Measurements from ENCODE around the gene IL13RA1. TPM values are rescaled to one million over a fixed set of nuclear protein-coding genes. Genes with fewer than 3 reads are reported as not detected.

The IL13RA1 gene
- total and polyA plus RNA-seq, 2 experiments from 2014 or later, result 2.7 to 6.6 TPM

- H3K4me1 ChIP-seq (ENCODE audit: insufficient read depth), result no peaks in the 10 kb centered on the region; the same call in 1 of the 2 replicates
- no peaks in the 10 kb centered on the region for H3F3A ChIP-seq (replicated peaks; ENCODE audit: low read depth)
- H3K36me3 Mint-ChIP-seq (ENCODE audit: low read depth), result no peaks in the 10 kb centered on the region
- H4K20me1 ChIP-seq (replicated peaks; ENCODE audit: insufficient read depth), result no peaks in the 10 kb centered on the region
- H3K4me3 Mint-ChIP-seq, result peak within 1 kb of the TSS; percentile 68
- ATAC-seq (peak; percentile 90), DNase-seq (ENCODE audit: low spot score) (peak; percentile 90)
- no peaks in the 10 kb centered on the region for H3K79me2 ChIP-seq (replicated peaks; ENCODE audit: insufficient read depth)
- H3K27ac Mint-ChIP-seq, result no peak within 1 kb of the TSS
- peak within 1 kb of the TSS; percentile 79 for H3K4me2 ChIP-seq
- peak within 1 kb of the TSS; percentile 55 for H3K4me3 ChIP-seq
- H3K27ac ChIP-seq (ENCODE audit: low read depth), result no peak within 1 kb of the TSS
- peak; percentile 48; the same call in 1 of the 2 replicates for TF ChIP-seq CREB1 (CRISPR knock-in tag; IDR thresholded peaks at IDR 0.05; ENCODE audit: low read depth)
- no peak for TF ChIP-seq REST (IDR thresholded peaks at IDR 0.05; ENCODE audit: unreplicated experiment)
- H3K36me3 ChIP-seq (ENCODE audit: insufficient read depth), result no peaks in the 10 kb centered on the region
- peak within 1 kb of the TSS; percentile 59; the same call in 1 of the 2 replicates for H2AFZ ChIP-seq
- peaks cover 32% of the 10 kb centered on the region for H3K4me1 Mint-ChIP-seq
- peaks cover 5% of the 10 kb centered on the region; the same call in 1 of the 3 replicates for H3K9me3 Mint-ChIP-seq
- H3K27me3 ChIP-seq (ENCODE audit: insufficient read depth), result peaks cover 81% of the 10 kb centered on the region
- H3K27me3 Mint-ChIP-seq (ENCODE audit: insufficient read depth, low read depth, poor library complexity), result peaks cover 72% of the 10 kb centered on the region
- no peaks in the 10 kb centered on the region for H3K9me2 ChIP-seq (ENCODE audit: insufficient read depth)
Measured at GRCh38 chrX:118823263-118824172, 96.1 kb downstream of the IL13RA1 start, which contains the start of gene ZCCHC12. ZCCHC12 (plus strand) TSS chrX:118823824; CDS start chrX:118825245, 1,421 bp downstream.

- Histone ChIP-seq H3K36me3 (ENCODE audit: insufficient read depth) (no peaks in the 10 kb centered on the region), H3K4me3 (peak overlapping the region; percentile 55), H3K4me2 (peak overlapping the region; percentile 79), H2AFZ (0 out of 2 replicates have a peak overlapping the region, but pooled peaks have one; percentile 32), H3K9me2 (ENCODE audit: insufficient read depth) (no peaks in the 10 kb centered on the region), H3K4me1 (ENCODE audit: insufficient read depth) (no peaks in the 10 kb centered on the region; the same call in 1 of the 2 replicates), H3F3A (replicated peaks; ENCODE audit: low read depth) (no peaks in the 10 kb centered on the region), H3K79me2 (replicated peaks; ENCODE audit: insufficient read depth) (no peaks in the 10 kb centered on the region), H3K27ac (ENCODE audit: low read depth) (no peak overlapping the region), H4K20me1 (replicated peaks; ENCODE audit: insufficient read depth) (no peaks in the 10 kb centered on the region), H3K27me3 (ENCODE audit: insufficient read depth) (peaks cover 88% of the 10 kb centered on the region)
- Mint-ChIP-seq H3K36me3 (ENCODE audit: low read depth) (no peaks in the 10 kb centered on the region), H3K27me3 (ENCODE audit: insufficient read depth, low read depth, poor library complexity) (peaks cover 79% of the 10 kb centered on the region), H3K27ac (no peak overlapping the region), H3K4me1 (peaks cover 32% of the 10 kb centered on the region), H3K4me3 (peak overlapping the region; percentile 68), H3K9me3 (peaks cover 5% of the 10 kb centered on the region; the same call in 1 of the 3 replicates)
- ATAC-seq (peak; percentile 26), DNase-seq (ENCODE audit: low spot score) (peak; percentile 47)
- TF ChIP-seq JUNB (IDR thresholded peaks at IDR 0.05; ENCODE audit: unreplicated experiment) (no peak), CREB1 (CRISPR knock-in tag; IDR thresholded peaks at IDR 0.05; ENCODE audit: low read depth) (no peak), CTCF (conservative IDR thresholded peaks at IDR 0.05; ENCODE audit: low read depth in 2 of 2) (peak in 1 of 2 experiments; percentile 16; a peak in 1 of 4 replicates), STAT1 (IDR thresholded peaks at IDR 0.05; ENCODE audit: unreplicated experiment) (no peak), EZH2phosphoT487 (IDR thresholded peaks at IDR 0.05; ENCODE audit: unreplicated experiment) (no peak)
Measured at GRCh38 chrX:118824173-118824730, 96.8 kb downstream of the IL13RA1 start.

Measured in GM23338 (cell line).